Skin of body (tissue), 2 donors: ENCODE results near the gene SELENOO. TPM values are rescaled to one million over a fixed set of nuclear protein-coding genes. Genes with fewer than 3 reads are reported as not detected.

ENCODE experiments used
- DNase-seq: peaks from one replicate; lab custom pipeline; 2025; lab: John Stamatoyannopoulos, UW
- total RNA-seq: library from RNA; depleted of rRNA; stranded (reverse); fragments of >200 nt; gene quantifications from one replicate; pipeline ENCODE4 v1.2.3, GENCODE V29; 2014

Gene SELENOO
- total RNA-seq, 1 donor from 2014 or later = 10.7 TPM

- no peak for DNase-seq
Observed at GRCh38 chr22:50232481-50233151, 31.8 kb downstream of the SELENOO start.

- no peak for DNase-seq
Observed at GRCh38 chr22:50233223-50233622, 32.4 kb downstream of the SELENOO start.

GRCh38 chr22:50236731-50237409 lies 36.1 kb downstream of the SELENOO start:
- DNase-seq = no peak

GRCh38 chr22:50238755-50239154 lies 37.9 kb downstream of the SELENOO start:
- no peak for DNase-seq

GRCh38 chr22:50242406-50242949 lies 41.7 kb downstream of the SELENOO start:
- DNase-seq = no peak

GRCh38 chr22:50243685-50244419 lies 43.0 kb downstream of the SELENOO start:
- no peak for DNase-seq

GRCh38 chr22:50244420-50245213 lies 43.8 kb downstream of the SELENOO start, which contains the start of gene TUBGCP6:
Gene TUBGCP6 (minus strand): TSS chr22:50245023. CDS start chr22:50244459, 564 bp downstream.
- DNase-seq = peak; percentile 86

GRCh38 chr22:50245214-50246072 lies 44.6 kb downstream of the SELENOO start:
- no peak for DNase-seq

- DNase-seq = no peak
Observed at GRCh38 chr22:50246242-50247175, 45.7 kb downstream of the SELENOO start.

- DNase-seq = no peak
Observed at GRCh38 chr22:50247748-50248147, 46.9 kb downstream of the SELENOO start.

GRCh38 chr22:50248196-50249081 lies 47.6 kb downstream of the SELENOO start:
- DNase-seq = no peak

- no peak for DNase-seq
Observed at GRCh38 chr22:50249341-50250248, 48.8 kb downstream of the SELENOO start.

- no peak for DNase-seq
Observed at GRCh38 chr22:50250249-50250554, 49.4 kb downstream of the SELENOO start.

GRCh38 chr22:50250555-50251476 lies 50.0 kb downstream of the SELENOO start, which contains the start of gene HDAC10:
Gene HDAC10 (minus strand): TSS chr22:50251265. CDS start chr22:50251032, 233 bp downstream.
- peak; percentile 74 for DNase-seq

- DNase-seq = no peak
Observed at GRCh38 chr22:50251477-50252081, 50.8 kb downstream of the SELENOO start.
